CD4-positive, alpha-beta T cell treated with Interleukin-10 for 1 hour (primary cell): Measurements from ENCODE around the gene TLR7.

Experiments
- DNase-seq: peaks from one replicate; pipeline ENCODE4 v3.0.0-alpha.2; 2020

TLR7 gene

DNA sequence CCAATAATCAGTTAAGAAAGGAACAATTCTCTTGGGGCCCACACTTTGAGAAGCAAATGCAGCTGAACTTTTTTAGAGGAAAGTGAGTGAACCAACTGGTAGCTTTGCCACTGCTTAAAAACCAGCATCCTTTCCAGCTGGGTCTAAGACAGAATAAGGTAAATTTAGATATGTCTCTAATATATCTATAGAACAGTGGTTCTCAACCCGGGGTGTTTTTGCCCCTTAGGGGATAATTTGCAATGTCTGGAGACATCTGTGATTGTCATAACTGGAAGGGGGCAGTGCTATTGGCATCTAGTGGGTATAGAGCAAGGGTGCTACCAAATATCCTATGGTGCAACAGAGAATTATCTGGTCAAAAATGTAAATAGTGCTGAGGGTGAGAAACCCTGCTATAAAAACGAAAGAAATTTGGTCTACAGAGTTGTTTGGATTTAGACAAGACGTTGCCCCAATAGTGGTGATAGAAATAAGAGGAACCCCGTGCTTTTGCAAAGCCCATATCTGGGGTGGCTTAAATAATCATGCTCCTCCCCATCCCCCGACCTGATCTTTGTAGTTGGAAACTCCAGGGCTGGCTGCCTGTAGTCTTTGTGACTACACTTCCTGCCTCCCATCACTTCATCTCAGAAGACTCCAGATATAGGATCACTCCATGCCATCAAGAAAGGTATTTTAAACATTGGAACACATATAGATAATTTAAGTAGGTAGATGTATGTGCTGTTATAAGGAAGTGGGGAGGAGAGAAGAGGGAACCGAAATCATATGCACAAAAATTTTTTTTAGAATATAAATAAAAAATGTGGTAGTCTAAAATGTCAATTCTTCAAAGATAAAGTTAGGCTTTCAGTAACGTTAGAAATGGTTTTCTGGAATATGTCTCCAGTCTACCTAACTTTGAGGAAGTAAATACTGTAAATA is at the start of gene TLR7:
TSS of gene TLR7 (plus strand) at position 622 of the 927 bp plus-strand sequence. CDS start 507 bp downstream, outside the sequence.
- DNase-seq: no peak

GRCh38 chrX:12817528-12817927 is 49.3 kb upstream of the TLR7 start:
- DNase-seq: no peak

DNA sequence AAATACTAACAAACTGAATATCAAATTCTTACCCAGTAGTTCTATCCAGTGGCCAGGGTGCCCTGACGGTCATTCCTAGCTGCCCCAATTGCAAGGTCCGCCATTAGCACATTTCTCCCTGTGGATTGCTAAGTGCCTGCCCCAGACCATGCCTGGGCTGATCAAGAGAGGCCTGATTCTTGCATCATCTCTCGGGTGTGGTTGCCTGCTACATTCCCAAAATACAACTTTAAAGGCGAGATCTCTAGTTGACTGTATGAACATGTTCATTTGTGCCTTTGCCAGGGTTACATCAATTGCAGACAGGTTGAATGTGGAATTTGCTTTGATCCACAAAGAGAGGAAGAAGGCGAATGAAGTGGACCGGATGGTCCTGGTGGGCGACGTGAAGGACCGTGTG is 47.6 kb upstream of the TLR7 start:
- DNase-seq: no peak

DNA sequence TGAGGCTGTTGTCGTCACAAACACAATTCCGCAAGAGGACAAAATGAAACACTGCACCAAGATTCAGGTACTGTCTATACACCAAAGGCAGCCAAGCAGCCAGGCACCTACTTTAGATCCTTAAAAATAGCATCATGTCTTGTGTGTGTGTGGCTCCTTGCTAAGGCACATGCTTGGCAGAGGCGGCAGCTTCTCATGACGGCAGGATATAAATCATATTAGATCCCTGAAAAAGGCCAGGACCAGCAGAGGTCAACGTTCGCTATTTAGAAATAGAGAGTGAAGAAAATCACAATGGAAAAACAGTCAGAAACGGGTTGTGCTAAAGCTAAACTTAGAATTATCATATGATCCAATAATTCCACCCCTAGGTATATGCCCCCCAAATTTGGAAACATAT is 46.1 kb upstream of the TLR7 start:
- DNase-seq: no peak

GRCh38 chrX:12824944-12825343 is 41.9 kb upstream of the TLR7 start:
- no peak for DNase-seq

GRCh38 chrX:12825801-12826200 is 41.1 kb upstream of the TLR7 start:
- DNase-seq: no peak

DNA sequence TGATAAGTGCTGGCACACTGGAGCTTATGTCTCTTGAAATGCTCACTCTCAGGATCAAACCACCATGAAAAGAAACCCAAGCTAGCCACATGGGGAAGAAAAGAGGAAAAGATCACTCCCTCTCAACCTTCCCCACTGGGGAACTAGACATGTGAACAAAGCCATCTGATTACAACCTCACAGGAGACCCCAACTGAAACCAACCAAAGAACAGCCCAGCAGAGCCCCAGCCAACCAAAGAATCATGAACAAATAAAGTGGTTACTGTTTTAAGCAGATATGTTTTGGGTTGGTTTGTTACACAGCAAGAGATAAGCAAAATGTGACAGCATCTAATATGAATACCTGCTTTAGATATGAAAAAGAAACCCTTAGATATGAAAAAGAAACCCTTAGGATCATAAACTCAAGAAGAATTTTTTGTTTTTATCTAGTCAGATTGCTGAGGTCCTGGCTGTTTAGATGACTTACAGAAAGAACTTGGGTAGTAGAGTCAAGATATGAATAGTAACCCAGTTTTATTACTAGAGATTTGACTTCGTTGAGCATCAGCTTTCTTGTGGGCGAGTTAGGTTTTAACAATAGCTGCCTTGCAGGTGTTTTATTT is 23.7 kb upstream of the TLR7 start:
- DNase-seq: no peak

DNA sequence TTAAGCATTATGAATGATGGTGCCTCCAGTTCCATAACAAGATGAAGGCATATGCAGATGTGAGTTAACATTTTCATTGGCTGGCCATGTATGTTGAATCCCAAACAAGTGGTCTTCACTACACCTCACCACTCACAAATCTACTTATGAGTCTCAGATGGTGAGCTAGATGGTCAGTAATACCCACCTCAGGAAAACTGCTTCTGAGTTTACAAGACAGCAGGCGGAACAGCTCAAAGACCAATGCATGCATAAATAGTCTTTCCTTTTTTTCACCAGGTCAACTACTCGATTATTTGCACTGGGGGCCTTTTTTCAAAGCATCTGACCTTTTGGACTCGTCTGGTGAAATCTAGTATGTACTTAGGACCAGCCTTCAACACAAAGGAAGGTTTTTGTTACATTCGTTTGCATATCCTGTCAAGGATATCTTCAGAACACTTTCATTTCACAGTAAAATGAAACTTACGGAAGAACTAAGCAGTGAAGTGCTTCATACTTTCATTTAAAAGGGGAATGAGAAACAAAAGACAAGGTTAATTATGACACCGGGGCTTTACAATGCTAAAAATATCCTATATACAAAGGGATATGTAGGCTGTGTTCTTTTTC is 23.1 kb upstream of the TLR7 start:
- no peak for DNase-seq

GRCh38 chrX:12844319-12844718 is 22.6 kb upstream of the TLR7 start:
- no peak for DNase-seq

GRCh38 chrX:12865359-12865758 is 1.5 kb upstream of the TLR7 start:
- DNase-seq: no peak

- DNase-seq: no peak
These were observed 813 bp downstream of the TLR7 start for GRCh38 chrX:12867685-12868084.

- no peak for DNase-seq
These were observed 1.9 kb downstream of the TLR7 start for GRCh38 chrX:12868747-12869146.

DNA sequence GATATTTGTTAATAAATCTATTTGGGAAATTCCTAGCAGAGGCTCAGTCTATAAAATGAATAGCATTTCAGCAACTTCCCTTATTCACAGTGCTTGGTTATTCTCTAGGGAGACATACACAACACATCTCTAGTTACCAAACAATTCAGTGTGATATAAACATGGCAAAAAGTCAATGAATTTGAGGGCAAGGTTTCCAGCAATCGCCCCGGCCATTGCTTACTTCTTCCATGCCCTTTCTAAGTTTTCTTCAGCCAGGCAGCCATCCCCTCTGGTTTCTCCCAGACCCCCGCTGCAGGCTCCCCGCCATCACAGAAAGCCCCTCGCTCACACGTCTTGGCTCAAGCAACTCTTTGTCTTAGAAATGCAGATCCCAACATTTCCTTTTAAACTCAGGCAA is 4.4 kb downstream of the TLR7 start:
- no peak for DNase-seq

- no peak for DNase-seq
These were observed 5.9 kb downstream of the TLR7 start for GRCh38 chrX:12872741-12873140.

DNA sequence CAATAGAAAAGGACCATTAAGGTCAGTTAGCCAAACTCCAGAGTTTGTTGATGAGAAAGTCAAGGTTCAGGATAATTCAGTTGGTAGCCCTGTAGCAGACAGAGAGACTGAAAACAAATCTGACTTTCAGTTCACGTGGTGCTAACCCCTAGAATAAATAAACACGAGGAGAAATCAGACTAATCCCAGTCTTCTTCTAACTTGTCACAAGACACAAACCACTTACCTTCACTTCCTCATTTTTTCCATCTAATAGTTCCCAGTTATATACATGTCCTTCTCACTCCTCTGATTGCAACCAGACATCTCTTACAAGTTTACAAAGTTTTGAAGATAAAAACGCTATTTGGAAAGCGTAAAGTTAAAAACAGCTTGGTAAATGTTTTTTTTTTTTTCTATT is 7.7 kb downstream of the TLR7 start:
- no peak for DNase-seq

GRCh38 chrX:12877386-12877785 is 10.5 kb downstream of the TLR7 start:
- DNase-seq: no peak

DNA sequence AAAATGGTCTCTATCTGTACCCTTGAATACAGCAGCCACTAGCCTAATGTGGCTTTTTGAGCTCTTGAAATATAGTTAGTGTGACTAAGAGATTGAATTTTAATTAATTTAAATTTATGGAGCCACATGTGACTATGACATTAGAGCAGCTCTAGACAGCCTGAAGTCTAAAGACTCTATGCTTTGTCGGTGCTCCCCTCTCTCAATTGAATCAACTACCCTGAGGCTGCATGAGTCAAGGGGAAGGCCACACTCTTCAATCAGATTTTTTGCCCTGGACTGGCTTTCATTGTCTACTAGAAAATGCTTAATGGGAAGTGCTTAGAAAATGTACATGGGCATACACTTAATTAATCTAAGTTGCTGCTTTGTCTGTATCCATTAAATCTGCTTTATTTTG is 11.7 kb downstream of the TLR7 start:
- DNase-seq: no peak

GRCh38 chrX:12881914-12882313 is 15.0 kb downstream of the TLR7 start:
- DNase-seq: no peak

DNA sequence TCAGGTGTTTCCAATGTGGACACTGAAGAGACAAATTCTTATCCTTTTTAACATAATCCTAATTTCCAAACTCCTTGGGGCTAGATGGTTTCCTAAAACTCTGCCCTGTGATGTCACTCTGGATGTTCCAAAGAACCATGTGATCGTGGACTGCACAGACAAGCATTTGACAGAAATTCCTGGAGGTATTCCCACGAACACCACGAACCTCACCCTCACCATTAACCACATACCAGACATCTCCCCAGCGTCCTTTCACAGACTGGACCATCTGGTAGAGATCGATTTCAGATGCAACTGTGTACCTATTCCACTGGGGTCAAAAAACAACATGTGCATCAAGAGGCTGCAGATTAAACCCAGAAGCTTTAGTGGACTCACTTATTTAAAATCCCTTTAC is 18.6 kb downstream of the TLR7 start:
- DNase-seq: no peak

- DNase-seq: no peak
These were observed 19.7 kb downstream of the TLR7 start for GRCh38 chrX:12886545-12886944.

DNA sequence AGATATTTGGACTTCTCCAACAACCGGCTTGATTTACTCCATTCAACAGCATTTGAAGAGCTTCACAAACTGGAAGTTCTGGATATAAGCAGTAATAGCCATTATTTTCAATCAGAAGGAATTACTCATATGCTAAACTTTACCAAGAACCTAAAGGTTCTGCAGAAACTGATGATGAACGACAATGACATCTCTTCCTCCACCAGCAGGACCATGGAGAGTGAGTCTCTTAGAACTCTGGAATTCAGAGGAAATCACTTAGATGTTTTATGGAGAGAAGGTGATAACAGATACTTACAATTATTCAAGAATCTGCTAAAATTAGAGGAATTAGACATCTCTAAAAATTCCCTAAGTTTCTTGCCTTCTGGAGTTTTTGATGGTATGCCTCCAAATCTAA is 20.3 kb downstream of the TLR7 start:
- DNase-seq: no peak

DNA sequence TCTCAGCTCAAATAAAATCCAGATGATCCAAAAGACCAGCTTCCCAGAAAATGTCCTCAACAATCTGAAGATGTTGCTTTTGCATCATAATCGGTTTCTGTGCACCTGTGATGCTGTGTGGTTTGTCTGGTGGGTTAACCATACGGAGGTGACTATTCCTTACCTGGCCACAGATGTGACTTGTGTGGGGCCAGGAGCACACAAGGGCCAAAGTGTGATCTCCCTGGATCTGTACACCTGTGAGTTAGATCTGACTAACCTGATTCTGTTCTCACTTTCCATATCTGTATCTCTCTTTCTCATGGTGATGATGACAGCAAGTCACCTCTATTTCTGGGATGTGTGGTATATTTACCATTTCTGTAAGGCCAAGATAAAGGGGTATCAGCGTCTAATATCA is 20.9 kb downstream of the TLR7 start:
- DNase-seq: no peak

DNA sequence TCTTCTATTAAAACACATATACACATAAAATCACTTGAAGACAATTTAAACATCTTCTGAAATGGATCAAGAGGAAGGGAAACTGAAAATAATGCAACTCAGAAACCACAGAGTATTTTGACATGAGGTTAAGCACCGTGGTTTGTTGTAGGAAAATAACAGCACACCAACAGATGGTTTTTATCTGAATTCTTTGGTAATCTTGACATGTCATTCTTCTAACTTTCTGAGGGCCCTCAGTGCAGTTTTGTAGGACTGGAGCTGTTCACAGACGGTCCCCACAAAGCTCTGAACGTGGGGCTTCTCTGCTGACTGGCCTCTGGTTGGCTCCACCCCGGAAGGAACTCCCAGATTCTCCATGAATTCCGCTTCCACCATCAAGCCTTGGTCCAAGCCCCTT is 23.6 kb downstream of the TLR7 start:
- no peak for DNase-seq

- DNase-seq: no peak
These were observed 24.3 kb downstream of the TLR7 start for GRCh38 chrX:12891171-12891570.
